B cell (primary cell): ENCODE data around the gene METTL9. TPM values are rescaled to one million over a fixed set of nuclear protein-coding genes. Genes with fewer than 3 reads are reported as not detected.
"Not testable (repeated sequence)": the region's sequence is repeated elsewhere in the genome, so short reads cannot be mapped to it uniquely, and the experiment has no call there.

Source experiments
- ATAC-seq: fragments of 200-7000 bp; cut with Tn5 transposase; one replicate; pipeline ENCODE4 v1.10.0; 2021; ENCODE audit warnings: low read depth, mild to moderate bottlenecking, moderate number of reproducible peaks, moderate library complexity
- CTCF ChIA-PET: fragments of 350-600 bp; sonication (Branson Sonifier 250); formaldehyde crosslinking; loops from one replicate; lab custom pipeline; 2021; ENCODE audit warnings: antibody characterized with exemption, inconsistent platforms; lab: Charles Lee
- POLR2A ChIA-PET: fragments of 350-600 bp; sonication (Branson Sonifier 250); formaldehyde crosslinking; loops from one replicate; lab custom pipeline; 2021; ENCODE audit warnings: antibody characterized with exemption; lab: Charles Lee
- DNase-seq: peaks from one replicate; pipeline ENCODE4 v3.0.0; 2013
- H2AFZ ChIP-seq: 2 replicates; pipeline ENCODE4 v1.6.1; 2012; ENCODE audit warnings: mild to moderate bottlenecking, low read depth, low read length; ENCODE audit not compliant: insufficient read depth, poor library complexity, severe bottlenecking
- H3K27ac ChIP-seq, 2 donors: 1 replicate in 1 of 2; 2 replicates in 1 of 2; pipeline ENCODE4 v1.5.1; 2012 to 2013; ENCODE audit warnings: low read length in 2 of 2, mild to moderate bottlenecking in 2 of 2, moderate library complexity in 1 of 2
- H3K27me3 ChIP-seq, 4 experiments: fragments of 200-600 bp in 1 of 4; sonication (generic) in 1 of 4; replicated peaks in 1 of 4; 1 replicate in 2 of 4; 2 replicates in 2 of 4; pipeline versions ENCODE4 v1.6.1 to v1.7.0; 2013 to 2016; ENCODE audit warnings: low read length in 3 of 4, mild to moderate bottlenecking in 2 of 4, mixed read lengths in 1 of 4, moderate library complexity in 1 of 4; ENCODE audit not compliant: insufficient read depth in 4 of 4, control insufficient read depth in 3 of 4; ENCODE audit errors: control extremely low read depth in 1 of 4
- H3K36me3 ChIP-seq, 2 experiments: replicated peaks in 1 of 2; 1 replicate in 1 of 2; 2 replicates in 1 of 2; pipeline versions ENCODE4 v1.6.1 to v1.7.1; 2013; ENCODE audit warnings: low read length in 1 of 2; ENCODE audit not compliant: insufficient read depth in 2 of 2, control insufficient read depth in 1 of 2; ENCODE audit errors: control extremely low read depth in 1 of 2, extremely low read depth in 1 of 2
- H3K4me1 ChIP-seq, 2 donors: fragments of 200-600 bp in 1 of 2; sonication (generic) in 1 of 2; 1 replicate in 1 of 2; 2 replicates in 1 of 2; pipeline versions ENCODE4 v1.5.1 to v1.6.1; 2013 to 2017; ENCODE audit warnings: low read length in 2 of 2; ENCODE audit not compliant: control insufficient read depth in 2 of 2, insufficient read depth in 2 of 2
- H3K4me2 ChIP-seq: replicated peaks from 2 replicates; pipeline ENCODE3; 2012; ENCODE audit warnings: mild to moderate bottlenecking, low read depth, low read length; ENCODE audit not compliant: poor library complexity, severe bottlenecking
- H3K4me3 ChIP-seq, 5 experiments: fragments of 200-600 bp in 1 of 5; sonication (generic) in 1 of 5; 1 replicate in 3 of 5; 2 replicates in 2 of 5; pipeline versions ENCODE4 v1.5.1 to v1.7.0; 2011 to 2016; ENCODE audit warnings: low read length in 4 of 5, mild to moderate bottlenecking in 4 of 5, low read depth in 2 of 5, control low read depth in 1 of 5, moderate library complexity in 1 of 5; ENCODE audit not compliant: insufficient read depth in 1 of 5; ENCODE audit errors: control extremely low read depth in 1 of 5, extremely low read depth in 1 of 5
- H3K79me2 ChIP-seq: fragments of 200-600 bp; sonication (generic); one replicate; pipeline ENCODE4 v1.6.0; 2016; ENCODE audit warnings: low read length; ENCODE audit not compliant: control insufficient read depth, insufficient read depth
- H3K9ac ChIP-seq: fragments of 200-600 bp; sonication (generic); 2 replicates; pipeline ENCODE4 v1.6.1; 2017; ENCODE audit warnings: mild to moderate bottlenecking, low read length, moderate library complexity
- H3K9me3 ChIP-seq, 3 donors: one replicate each; pipeline versions ENCODE4 v1.6.1 to v1.7.1; 2013; ENCODE audit warnings: low read length in 2 of 3; ENCODE audit not compliant: control insufficient read depth in 2 of 3, insufficient read depth in 1 of 3; ENCODE audit errors: control extremely low read depth in 1 of 3
- H4K20me1 ChIP-seq: 2 replicates; pipeline ENCODE4 v1.6.0; 2012; ENCODE audit warnings: mild to moderate bottlenecking, low read length; ENCODE audit not compliant: insufficient read depth, control insufficient read depth, poor library complexity, severe bottlenecking
- H3K27ac Mint-ChIP-seq: one replicate; pipeline ENCODE4 v1.8.0; 2021; ENCODE audit warnings: mixed read lengths
- H3K27me3 Mint-ChIP-seq: one replicate; pipeline ENCODE4 v1.8.0; 2021; ENCODE audit warnings: mixed read lengths
- H3K4me1 Mint-ChIP-seq: one replicate; pipeline ENCODE4 v1.8.0; 2021; ENCODE audit warnings: mixed read lengths
- H3K4me3 Mint-ChIP-seq: one replicate; pipeline ENCODE4 v1.8.0; 2021; ENCODE audit warnings: mixed read lengths
- H3K9me3 Mint-ChIP-seq: one replicate; pipeline ENCODE4 v1.8.0; 2022; ENCODE audit warnings: mixed read lengths; ENCODE audit not compliant: insufficient read depth
- EZH2 ChIP-seq: IDR thresholded peaks from 2 replicates; pipeline ENCODE4 v1.6.1; 2012; ENCODE audit warnings: borderline replicate concordance, low read depth, mild to moderate bottlenecking, moderate library complexity, low read length; ENCODE audit not compliant: insufficient read depth, poor library complexity, severe bottlenecking
- WGBS: methylation state at CpG from one replicate; pipeline ENCODE4 v1.1.5; 2013; ENCODE audit warnings: missing lambda C conversion rate; ENCODE audit not compliant: insufficient coverage; 5-methylcytosine and 5-hydroxymethylcytosine counted together
- intact Hi-C: fragments of 100-400 bp; cut with micrococcal nuclease; formaldehyde crosslinking; loops from one replicate; pipeline ENCODE4 v1.10.0; 2022
- polyA plus RNA-seq: library from polyadenylated mRNA; depleted of rRNA; stranded (reverse); fragments of >200 nt; gene quantifications from 2 replicates; pipeline ENCODE4 v1.2.3, GENCODE V29; 2012
- total RNA-seq, 2 donors: library from RNA; stranded (reverse); fragments of 120-200 nt in 1 of 2; gene quantifications; 1 replicate in 1 of 2; 2 replicates in 1 of 2; pipeline versions ENCODE4 v1.2.3 to v1.2.4, GENCODE V29; 2013 to 2022
- TF ChIP-seq, protein P1 (sequence below): fragments of 200-600 bp; IDR thresholded peaks from one replicate; pipeline ENCODE4 v1.8.0; 2022; ENCODE audit warnings: antibody characterized with exemption, mild to moderate bottlenecking

METTL9 gene
- total and polyA plus RNA-seq, 2 donors (not counting 1 experiment from before 2014, with no cell fraction given), result 34.0 to 57.7 TPM

DNA sequence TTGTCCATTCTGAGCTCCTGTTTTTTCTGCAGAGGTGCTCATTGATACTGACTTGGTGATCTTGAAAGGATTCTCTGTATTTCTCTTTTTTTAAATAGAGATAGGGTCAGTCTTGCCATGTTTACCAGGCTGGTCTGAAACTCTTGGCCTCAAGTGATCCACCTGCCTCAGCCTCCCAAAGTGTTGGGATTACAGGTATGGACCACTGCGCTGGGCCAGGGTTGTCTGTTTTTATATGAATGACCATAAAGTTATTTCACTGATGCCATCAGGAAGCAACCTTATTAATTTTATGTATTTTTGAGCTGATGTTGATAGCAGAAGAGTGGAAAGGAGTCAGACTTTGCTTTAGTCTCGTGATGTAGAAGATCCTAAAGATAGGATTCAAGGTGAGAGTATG is 35.7 kb upstream of the METTL9 start:
- POLR2A ChIA-PET, result no interaction called here
- Mint-ChIP-seq H3K4me3 (no peak overlapping the region), H3K27me3 (no peaks in the 10 kb centered on the region), H3K9me3 (no peaks in the 10 kb centered on the region), H3K4me1 (peaks cover 3% of the 10 kb centered on the region), H3K27ac (no peak overlapping the region)
- H3K4me1 ChIP-seq, result peaks cover 5 to 6% of the 10 kb centered on the region in 2 donors
- CTCF ChIA-PET, result interaction anchor here (1.2 to 1.9 kb wide), 4 partner anchors 8 to 374 kb away, joined by 3 to 13 read pairs (median 4); no protein-coding TSS in a partner anchor
- H3K79me2 ChIP-seq, result no peaks in the 10 kb centered on the region
- no peak for ATAC-seq
- H3K4me2 ChIP-seq, result no peak overlapping the region
- TF ChIP-seq, protein P1, sequence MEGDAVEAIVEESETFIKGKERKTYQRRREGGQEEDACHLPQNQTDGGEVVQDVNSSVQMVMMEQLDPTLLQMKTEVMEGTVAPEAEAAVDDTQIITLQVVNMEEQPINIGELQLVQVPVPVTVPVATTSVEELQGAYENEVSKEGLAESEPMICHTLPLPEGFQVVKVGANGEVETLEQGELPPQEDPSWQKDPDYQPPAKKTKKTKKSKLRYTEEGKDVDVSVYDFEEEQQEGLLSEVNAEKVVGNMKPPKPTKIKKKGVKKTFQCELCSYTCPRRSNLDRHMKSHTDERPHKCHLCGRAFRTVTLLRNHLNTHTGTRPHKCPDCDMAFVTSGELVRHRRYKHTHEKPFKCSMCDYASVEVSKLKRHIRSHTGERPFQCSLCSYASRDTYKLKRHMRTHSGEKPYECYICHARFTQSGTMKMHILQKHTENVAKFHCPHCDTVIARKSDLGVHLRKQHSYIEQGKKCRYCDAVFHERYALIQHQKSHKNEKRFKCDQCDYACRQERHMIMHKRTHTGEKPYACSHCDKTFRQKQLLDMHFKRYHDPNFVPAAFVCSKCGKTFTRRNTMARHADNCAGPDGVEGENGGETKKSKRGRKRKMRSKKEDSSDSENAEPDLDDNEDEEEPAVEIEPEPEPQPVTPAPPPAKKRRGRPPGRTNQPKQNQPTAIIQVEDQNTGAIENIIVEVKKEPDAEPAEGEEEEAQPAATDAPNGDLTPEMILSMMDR, result no peak
- no peak for TF ChIP-seq EZH2
- no peak overlapping the region for H3K9ac ChIP-seq
- intact Hi-C loops, result no loop called here
- H3K27ac ChIP-seq, result no peak overlapping the region
- 86% methylated on average over 1 of the region's 2 CpGs for WGBS
- H3K9me3 ChIP-seq, result no peaks in the 10 kb centered on the region
- no peak overlapping the region for H3K4me3 ChIP-seq
- H3K27me3 ChIP-seq, result no peaks in the 10 kb centered on the region
- no peak overlapping the region for H2AFZ ChIP-seq
- no peaks in the 10 kb centered on the region for H4K20me1 ChIP-seq
- H3K36me3 ChIP-seq, result no peaks in the 10 kb centered on the region
- no peak for DNase-seq

DNA sequence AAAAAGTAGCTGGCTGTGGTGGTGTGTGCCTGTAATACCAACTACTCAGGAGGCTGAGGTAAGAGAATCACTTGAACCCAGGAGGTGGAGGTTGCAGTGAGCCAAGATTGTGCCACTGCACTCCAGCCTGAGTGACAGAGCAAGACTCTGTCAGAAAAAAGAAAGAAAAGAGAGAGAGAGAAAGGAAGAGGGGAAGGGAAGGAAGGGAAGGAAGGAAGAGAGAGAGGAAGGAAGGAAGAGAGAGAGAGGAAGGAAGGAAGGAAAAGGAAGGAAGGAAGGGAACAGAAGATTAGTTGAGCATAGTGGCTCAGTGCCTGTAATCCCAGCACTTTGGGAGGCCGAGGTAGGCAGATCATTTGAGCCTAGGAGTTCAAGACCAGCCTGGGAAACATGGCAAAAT is 35.0 kb upstream of the METTL9 start:
- H3K27me3 Mint-ChIP-seq, H4K20me1 ChIP-seq, H3K27me3 ChIP-seq, H3K27ac Mint-ChIP-seq, H3K9ac ChIP-seq, DNase-seq, intact Hi-C loops, H3K36me3 ChIP-seq, H2AFZ ChIP-seq, H3K4me3 Mint-ChIP-seq, H3K79me2 ChIP-seq, ATAC-seq, H3K4me1 Mint-ChIP-seq, POLR2A ChIA-PET, H3K27ac ChIP-seq, H3K9me3 Mint-ChIP-seq, H3K9me3 ChIP-seq, H3K4me3 ChIP-seq, H3K4me2 ChIP-seq, H3K4me1 ChIP-seq: not testable (repeated sequence)
- 100% methylated on average over 1 of the region's 1 CpG for WGBS
- CTCF ChIA-PET, result interaction anchor here (0.7 to 1.9 kb wide), 2 partner anchors 9 to 18 kb away, joined by 3 to 5 read pairs; no protein-coding TSS in a partner anchor
